Amygdala (tissue), 56 donors: ENCODE results near the gene MOB2.
"Not testable (repeated sequence)": the region's sequence is repeated elsewhere in the genome, so short reads cannot be mapped to it uniquely, and the experiment has no call there.

Experiments
- DNase-seq, 56 donors: peaks; one replicate each; lab custom pipeline; 2025; lab: John Stamatoyannopoulos, UW

The MOB2 gene

DNA sequence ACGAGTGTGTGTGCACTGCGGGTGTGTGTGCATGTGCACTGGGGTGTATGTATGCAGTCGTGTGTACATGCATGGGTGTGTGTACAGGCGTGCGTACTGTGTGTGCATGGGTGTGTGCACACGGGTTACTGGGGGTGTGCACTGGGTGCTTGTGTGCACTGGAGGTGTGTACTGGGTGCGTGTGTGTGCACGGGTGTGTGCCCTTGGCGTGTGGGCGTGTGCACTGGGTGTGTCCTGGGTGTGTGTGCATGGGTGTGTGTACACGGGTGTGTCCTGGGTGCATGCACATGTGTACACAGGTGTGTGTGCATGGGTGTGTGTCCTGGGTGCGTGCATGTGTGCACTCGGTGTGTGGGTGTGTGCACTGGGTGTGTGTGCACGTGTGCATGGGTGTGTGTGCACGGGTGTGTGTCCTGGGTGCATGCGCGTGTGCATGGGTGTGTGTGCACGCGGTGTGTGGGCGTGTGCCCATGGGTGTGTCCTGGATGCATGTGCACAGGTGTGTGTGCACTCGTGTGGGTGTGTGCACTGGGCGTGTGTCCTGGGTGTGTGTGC lies 57.7 kb downstream of the MOB2 start:
- no peak for DNase-seq

DNA sequence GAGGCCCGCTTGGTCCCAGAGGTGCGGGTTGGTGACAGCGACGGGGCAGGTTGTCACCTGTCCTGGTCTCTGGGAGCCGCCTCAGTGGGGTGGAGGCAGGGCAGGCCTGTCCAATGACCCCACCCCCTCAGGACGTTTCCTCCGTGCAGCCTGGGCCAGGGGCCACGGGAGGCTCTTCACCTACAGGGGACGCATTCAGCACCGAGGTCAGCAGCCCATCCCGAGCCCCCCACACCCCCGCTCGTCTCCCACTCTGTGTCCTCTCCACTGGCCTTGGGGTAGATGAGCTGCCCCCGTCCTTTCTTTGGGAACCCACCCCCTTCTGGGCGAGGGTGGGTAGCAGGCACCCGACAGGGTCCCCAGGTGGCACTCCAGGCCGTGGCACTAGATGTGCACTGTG lies 61.1 kb downstream of the MOB2 start:
- DNase-seq = no peak

- DNase-seq = no peak
Measured at GRCh38 chr11:1425006-1425405, 61.6 kb downstream of the MOB2 start.

- not testable (repeated sequence) for DNase-seq
Measured at GRCh38 chr11:1423406-1423805, 63.2 kb downstream of the MOB2 start.

GRCh38 chr11:1422981-1423380 lies 63.6 kb downstream of the MOB2 start:
- DNase-seq = no peak

- no peak for DNase-seq
Measured at GRCh38 chr11:1422481-1422880, 64.1 kb downstream of the MOB2 start.

- peak in 6 of 56 donors; percentile 12 to 39 (median 24) for DNase-seq
Measured at GRCh38 chr11:1421291-1421690, 65.3 kb downstream of the MOB2 start.

- DNase-seq = peak in 12 of 56 donors; percentile 14 to 61 (median 36)
Measured at GRCh38 chr11:1419811-1420210, 66.8 kb downstream of the MOB2 start.
